COR-L47 (cell line): ENCODE results near the gene GLI1.

Experiments
- DNase-seq: peaks from one replicate; lab custom pipeline; 2025; lab: John Stamatoyannopoulos, UW

Gene GLI1

DNA sequence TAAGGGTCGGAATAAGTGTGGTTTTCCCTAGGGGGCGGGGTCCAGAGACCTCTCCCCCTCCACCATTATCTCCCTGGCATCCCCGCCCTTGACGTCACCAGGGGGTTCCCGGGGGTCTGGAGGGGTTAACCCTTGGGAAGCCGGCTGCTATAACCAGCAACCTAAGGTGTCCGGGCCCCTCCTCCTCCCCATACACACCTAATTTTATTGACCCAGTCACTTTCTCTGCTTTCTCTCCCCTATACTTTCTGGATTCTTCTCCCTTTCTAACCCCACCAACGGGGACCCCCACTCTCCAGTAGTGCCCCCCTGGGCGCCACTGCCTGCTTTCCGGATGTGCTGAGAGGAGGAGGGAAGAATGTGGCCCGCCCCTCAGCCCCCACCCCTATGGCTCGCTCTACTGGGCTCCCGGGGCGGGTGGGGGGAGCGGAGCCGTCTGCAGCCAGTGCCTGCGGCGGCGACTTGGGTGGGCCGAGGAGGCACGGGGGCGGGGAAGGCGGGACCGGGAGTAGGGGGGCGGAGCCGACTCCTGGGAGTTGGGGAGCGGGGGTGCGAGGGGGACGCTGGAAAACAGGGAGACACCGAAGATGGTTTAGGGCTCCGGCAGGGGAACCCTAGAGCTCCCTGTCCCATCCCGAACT is 1.8 kb downstream of the GLI1 start:
- DNase-seq = peak; percentile 7

DNA sequence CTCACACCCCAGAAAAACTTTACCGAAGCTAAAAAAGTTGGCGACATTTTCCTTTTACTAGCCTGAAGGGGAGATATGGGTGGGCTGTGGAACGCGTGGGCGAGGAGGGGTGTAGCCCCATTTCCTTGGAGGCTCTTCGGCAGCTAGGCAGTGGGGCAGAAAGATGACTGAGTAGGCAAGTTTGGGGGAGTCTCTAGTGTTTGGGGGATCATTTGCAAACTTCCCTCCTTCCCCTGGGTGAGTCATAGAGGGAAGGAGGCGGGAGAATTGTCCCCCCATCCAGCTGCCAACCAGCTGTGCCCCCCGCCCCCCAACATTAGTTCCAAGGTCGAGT is 2.3 kb downstream of the GLI1 start:
- no peak for DNase-seq

DNA sequence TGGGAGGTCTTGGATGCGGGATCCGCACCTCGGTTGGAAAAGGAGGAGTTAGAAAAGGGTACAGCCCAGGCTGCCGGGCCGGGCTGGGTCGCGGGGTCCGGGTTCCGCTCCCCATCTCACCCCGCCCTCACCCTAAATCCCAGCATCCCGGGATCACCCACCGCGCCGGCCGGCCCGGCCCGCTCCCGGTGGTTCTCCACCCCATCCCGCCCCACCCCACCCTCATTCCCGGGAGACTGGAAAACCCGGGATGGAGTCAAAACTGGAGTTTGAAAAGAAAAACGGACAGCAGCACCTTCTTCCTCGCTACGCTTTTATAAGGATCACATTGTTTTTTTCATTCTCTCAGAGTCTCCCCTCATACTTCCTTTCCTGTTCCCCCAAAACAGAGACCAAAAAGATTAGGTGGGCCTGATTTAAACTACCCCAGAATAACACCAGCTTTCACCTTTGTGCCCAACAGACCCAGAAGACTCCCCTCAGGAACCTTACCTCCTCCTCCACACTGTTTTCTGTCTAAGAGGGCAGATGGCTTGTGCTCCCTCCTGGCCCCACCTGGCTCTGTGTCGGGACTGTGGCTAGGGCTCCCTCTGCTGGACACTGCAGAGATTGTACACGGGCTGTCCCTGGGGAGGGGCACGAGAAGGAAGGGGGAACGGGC is 2.8 kb downstream of the GLI1 start:
- peak; percentile 69 for DNase-seq

DNA sequence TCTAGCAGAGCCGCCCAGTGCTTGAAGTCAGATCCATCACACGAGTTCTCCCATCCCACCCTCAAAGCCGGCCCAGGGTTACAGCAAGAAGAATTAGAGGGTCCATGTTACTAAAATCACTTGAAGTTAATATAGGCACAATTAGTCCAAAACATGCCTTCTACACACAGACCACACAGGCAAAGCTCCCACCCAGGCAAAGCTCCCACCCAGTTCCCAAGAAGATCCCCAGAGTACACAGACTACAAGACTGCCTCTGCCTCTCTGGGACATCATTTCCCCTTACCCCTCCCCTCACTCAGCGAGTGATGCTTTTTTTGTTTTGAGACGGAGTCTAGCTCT is 3.3 kb downstream of the GLI1 start:
- DNase-seq = no peak

DNA sequence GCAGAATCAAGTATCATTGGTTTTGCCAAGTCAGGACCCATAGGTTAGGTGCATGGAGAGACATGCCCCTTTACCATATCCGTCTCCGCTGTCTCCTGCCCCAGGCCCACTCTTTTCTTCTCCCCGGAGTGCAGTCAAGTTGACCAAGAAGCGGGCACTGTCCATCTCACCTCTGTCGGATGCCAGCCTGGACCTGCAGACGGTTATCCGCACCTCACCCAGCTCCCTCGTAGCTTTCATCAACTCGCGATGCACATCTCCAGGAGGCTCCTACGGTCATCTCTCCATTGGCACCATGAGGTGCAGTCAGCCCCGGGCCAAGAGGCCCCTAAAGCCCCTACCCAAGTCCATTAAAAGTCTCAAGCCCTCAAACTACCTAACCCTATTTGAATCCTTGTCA is 5.0 kb downstream of the GLI1 start:
- no peak for DNase-seq

DNA sequence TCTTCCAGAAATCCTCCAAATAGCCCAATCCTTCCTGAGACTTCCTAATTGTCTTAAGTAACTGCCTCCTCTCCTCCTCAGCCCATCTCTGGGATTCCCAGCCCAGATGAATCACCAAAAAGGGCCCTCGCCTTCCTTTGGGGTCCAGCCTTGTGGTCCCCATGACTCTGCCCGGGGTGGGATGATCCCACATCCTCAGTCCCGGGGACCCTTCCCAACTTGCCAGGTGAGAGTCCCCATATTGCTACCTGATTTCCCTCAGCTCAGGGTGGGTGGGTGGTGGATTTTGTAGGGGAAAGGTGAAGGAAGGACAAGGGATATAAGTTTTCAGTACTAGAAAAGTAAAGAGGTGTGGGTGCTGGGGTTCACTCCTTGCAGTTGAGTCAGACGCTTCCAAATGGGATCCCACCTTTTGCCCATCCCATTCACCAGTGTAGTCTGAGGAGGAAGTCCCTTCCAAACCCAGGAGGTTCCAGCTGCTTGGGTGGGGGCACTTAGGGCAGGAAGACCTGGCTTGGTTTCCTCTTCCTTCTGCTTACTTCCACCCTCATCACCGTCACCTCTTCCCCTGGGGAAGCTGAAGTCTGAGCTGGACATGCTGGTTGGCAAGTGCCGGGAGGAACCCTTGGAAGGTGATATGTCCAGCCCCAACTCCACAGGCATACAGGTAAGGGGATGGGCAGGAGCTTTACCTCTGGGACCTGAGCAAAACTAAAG is 5.6 kb downstream of the GLI1 start:
- DNase-seq = no peak

DNA sequence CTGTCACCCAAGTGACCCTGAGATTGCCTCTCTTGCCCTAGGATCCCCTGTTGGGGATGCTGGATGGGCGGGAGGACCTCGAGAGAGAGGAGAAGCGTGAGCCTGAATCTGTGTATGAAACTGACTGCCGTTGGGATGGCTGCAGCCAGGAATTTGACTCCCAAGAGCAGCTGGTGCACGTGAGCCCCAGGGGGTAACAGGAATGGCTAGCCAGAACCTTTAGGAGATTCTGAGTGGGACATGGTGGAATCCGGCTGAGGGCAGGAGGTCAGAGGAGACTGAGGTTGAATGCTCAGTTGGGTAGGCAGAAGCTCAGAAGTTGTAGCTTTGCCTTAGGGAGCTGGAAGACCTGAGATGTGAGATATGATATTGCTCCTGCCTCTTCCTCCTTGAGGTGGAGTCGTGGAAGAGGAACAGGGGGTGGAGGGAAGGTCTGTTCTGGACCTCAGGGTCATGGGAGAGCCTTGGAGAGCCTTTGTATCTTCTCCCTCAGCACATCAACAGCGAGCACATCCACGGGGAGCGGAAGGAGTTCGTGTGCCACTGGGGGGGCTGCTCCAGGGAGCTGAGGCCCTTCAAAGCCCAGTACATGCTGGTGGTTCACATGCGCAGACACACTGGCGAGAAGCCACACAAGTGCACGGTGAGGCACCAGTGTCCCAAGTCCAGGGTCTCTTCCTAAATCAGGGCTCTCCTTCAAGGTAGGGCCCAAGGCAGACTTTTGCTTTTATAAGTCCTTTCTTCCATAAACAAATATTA is 6.3 kb downstream of the GLI1 start:
- DNase-seq = no peak

DNA sequence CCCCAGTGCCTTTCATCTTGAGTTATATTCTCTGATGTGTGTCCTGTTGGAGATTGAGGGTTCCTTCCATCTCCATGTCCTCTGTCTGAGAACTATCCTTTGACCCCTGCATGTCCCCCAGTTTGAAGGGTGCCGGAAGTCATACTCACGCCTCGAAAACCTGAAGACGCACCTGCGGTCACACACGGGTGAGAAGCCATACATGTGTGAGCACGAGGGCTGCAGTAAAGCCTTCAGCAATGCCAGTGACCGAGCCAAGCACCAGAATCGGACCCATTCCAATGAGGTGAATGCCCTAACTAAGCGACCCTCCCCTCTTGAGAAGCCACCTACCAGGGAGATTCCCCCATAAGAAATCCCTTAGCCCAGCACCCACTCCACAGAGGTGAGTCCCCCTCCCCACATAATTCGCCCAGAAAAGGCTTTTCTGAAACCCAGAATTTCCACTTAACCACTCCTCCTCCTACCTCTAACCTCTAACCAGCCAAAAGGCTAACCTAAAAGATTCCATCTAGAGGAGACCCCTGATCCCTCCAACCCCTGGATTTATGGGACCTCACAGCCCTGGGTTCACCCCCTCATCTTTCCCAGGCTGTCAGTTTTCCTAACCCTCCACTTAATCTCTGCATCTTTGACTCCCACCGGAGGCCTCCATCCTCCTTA is 7.8 kb downstream of the GLI1 start:
- no peak for DNase-seq

DNA sequence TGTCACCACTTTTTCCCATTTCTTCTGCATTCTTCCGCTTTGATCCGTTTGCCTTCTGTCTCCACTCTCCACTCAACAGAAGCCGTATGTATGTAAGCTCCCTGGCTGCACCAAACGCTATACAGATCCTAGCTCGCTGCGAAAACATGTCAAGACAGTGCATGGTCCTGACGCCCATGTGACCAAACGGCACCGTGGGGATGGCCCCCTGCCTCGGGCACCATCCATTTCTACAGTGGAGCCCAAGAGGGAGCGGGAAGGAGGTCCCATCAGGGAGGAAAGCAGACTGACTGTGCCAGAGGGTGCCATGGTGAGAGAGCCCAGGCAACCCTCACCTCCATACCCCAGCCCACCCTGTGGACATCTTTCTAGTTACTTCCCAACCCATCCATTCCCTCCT is 8.3 kb downstream of the GLI1 start:
- no peak for DNase-seq

DNA sequence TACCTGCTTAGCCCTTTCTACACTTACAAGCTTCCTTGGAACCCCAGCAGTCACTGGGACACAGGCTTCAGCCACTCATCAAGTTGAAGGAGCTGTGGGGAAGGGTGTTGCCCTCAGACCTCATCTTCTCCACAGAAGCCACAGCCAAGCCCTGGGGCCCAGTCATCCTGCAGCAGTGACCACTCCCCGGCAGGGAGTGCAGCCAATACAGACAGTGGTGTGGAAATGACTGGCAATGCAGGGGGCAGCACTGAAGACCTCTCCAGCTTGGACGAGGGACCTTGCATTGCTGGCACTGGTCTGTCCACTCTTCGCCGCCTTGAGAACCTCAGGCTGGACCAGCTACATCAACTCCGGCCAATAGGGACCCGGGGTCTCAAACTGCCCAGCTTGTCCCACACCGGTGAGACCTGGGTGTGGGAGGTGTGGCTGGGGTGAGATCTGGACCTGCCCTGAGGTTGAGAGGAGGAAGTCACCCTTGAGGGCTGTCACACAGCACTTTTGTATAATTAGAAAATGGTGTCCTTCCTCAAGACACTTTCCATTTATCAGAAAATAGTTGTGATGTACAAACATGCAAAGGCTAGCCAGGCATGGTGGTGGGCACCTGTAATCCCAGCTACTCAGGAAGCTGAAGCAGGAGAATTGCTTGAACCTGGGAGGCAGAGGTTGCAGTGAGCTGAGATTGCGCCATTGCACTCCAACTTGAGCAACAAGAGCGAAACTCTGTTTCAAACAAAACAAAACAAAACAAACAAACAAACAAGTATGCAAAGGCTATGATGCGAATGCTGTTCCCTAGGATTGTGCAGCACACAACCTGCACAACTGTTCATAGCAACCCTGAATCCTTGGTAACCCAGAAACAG is 9.9 kb downstream of the GLI1 start:
- DNase-seq = no peak

DNA sequence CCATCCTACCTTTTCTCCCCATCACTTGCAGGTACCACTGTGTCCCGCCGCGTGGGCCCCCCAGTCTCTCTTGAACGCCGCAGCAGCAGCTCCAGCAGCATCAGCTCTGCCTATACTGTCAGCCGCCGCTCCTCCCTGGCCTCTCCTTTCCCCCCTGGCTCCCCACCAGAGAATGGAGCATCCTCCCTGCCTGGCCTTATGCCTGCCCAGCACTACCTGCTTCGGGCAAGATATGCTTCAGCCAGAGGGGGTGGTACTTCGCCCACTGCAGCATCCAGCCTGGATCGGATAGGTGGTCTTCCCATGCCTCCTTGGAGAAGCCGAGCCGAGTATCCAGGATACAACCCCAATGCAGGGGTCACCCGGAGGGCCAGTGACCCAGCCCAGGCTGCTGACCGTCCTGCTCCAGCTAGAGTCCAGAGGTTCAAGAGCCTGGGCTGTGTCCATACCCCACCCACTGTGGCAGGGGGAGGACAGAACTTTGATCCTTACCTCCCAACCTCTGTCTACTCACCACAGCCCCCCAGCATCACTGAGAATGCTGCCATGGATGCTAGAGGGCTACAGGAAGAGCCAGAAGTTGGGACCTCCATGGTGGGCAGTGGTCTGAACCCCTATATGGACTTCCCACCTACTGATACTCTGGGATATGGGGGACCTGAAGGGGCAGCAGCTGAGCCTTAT is 10.8 kb downstream of the GLI1 start:
- no peak for DNase-seq

DNA sequence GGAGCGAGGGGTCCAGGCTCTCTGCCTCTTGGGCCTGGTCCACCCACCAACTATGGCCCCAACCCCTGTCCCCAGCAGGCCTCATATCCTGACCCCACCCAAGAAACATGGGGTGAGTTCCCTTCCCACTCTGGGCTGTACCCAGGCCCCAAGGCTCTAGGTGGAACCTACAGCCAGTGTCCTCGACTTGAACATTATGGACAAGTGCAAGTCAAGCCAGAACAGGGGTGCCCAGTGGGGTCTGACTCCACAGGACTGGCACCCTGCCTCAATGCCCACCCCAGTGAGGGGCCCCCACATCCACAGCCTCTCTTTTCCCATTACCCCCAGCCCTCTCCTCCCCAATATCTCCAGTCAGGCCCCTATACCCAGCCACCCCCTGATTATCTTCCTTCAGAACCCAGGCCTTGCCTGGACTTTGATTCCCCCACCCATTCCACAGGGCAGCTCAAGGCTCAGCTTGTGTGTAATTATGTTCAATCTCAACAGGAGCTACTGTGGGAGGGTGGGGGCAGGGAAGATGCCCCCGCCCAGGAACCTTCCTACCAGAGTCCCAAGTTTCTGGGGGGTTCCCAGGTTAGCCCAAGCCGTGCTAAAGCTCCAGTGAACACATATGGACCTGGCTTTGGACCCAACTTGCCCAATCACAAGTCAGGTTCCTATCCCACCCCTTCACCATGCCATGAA is 11.5 kb downstream of the GLI1 start:
- no peak for DNase-seq

DNA sequence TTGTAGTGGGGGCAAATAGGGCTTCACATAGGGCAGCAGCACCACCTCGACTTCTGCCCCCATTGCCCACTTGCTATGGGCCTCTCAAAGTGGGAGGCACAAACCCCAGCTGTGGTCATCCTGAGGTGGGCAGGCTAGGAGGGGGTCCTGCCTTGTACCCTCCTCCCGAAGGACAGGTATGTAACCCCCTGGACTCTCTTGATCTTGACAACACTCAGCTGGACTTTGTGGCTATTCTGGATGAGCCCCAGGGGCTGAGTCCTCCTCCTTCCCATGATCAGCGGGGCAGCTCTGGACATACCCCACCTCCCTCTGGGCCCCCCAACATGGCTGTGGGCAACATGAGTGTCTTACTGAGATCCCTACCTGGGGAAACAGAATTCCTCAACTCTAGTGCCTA is 12.1 kb downstream of the GLI1 start:
- DNase-seq = no peak

DNA sequence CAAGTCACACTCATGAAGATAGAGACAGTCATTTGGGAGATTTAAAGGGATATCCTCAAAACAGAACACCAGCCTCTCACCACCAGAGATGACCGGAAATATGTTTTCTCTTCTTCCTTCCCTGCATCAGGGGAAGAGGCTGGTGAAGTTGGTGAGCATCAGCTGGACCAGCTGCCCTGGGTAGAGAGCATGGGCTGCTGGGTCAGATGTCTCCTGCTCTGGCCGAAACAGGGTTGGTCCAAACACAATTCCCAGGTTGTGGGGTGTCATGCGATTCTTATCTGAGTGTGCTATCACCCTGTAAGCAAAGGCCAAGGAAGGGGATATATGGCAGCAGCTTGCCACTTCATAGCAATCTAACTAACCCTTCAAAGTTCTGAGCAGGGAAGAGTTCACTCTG is 12.8 kb downstream of the GLI1 start:
- DNase-seq = no peak

DNA sequence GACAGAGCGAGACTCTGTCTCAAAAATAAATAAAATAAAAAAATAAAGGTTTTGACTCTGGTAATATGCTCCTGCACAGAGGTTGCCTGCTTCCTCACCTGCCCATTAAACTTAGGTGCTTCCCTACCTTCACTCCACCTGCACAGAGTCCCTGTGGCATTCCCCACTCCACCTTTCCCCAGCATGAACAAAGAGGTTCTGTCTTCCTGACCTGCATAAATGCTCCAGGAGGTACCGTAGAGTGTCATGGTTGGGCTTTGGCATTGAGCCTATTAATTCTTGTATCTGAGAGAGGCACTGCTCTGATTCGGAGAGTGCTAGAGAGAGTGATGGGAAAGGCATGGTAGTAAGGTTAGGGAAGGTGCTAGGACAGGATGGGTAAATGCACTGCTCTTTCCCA is 13.8 kb downstream of the GLI1 start:
- DNase-seq = no peak

DNA sequence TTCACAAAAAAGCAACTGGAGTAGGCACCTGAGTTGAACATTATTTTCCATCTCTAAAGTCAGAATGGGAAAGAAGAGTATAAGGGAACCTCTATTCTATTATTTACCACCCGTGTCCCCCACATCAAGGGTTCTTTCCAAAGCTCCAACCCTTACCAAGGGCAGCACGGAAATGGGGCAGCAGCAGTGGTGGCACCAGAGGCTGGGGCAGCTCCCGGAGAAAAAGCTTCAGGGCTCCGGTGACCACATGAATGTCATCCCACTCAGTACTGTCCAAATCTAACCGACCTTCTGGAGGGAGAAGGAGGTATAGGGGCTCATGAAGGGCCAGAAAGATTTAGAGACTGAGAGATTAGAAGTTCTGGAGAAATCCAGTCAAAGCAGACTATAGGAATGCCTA is 14.3 kb downstream of the GLI1 start:
- DNase-seq = no peak

DNA sequence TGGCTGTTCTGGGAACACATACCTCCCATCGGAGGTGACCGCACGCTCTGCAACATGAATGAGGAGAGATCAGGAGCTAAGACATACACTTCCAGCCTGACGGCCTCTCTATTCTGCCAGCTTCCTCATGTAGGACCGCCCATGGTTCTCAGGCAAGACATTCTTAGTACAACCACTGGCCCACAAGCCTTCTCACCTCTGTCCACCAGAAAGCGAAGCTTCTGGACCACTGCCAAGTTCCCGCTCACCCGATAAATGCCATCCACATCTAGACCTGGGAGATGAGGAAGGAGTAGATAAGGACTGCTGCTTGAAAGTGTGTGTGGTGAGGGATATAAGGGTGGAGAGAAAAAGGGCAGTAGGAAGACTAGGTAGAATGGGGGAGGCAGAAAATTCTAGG is 14.8 kb downstream of the GLI1 start:
- no peak for DNase-seq

DNA sequence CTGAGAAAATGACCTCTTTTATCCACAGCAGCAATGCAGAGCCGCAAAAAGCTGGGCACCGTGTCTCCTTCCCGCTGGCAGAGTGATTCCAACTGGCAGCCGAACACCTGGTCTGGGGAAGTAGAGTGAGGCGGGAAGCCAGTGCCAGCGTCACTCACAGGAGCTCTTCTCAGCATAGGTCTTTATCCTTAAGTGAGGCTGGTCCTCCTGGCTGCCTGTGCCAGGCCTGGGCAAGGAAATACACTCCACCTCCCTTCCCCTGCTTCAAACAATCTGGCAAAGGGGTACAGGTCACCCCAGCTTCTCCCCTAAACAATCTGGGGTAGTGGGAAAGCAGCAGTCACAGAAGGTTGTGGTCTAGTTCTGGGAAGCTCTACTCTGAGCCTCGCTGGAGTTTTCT is 15.3 kb downstream of the GLI1 start:
- DNase-seq = no peak

DNA sequence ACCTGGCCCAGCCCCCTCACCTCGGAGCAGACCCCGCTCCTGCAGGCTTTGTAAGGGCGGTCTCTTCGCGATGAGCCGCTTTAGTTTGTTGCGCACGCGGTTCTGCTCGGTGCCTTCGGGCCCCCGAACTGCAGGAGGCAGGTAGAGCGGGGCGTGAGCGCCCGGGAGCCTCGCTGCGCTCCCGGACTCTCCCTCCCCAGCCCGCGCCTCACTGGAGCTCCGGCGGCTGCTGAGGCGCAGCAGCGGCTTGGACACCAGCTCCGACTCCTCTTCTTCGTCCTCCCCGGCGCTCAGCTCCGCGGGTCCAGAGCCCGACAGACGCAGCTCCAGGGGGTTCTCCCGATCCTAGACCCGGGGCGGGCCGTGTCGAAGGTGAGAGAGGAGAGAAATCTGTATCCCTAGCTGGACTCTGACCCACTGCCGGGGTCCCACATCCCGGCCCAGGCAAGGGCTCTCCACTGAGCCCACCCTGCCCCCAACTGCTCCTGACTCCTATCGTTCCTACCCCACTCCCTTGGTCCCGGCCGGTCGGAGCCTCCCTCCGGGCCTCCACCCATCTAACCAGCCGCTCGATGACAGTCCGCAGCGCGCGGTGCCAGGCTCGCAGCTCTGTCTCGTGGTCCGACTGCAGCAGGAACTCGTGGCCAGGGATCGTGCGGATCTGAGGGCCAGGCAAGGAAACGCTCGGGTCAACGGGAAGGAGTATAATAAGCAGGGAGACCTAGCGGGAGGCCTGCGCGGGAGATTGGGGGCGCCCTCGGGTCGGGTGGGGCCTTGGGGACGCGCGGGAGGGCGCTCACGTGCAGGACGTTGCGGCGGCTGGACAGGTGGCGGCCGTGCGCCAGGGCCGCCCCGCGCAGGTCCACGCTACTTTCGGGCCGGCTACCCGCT is 15.9 kb downstream of the GLI1 start:
- peak; percentile 10 for DNase-seq
